IMR-90 (cell line): Measurements from ENCODE around the gene TEP1. TPM values are rescaled to one million over a fixed set of nuclear protein-coding genes. Genes with fewer than 3 reads are reported as not detected.

Source experiments
- ATAC-seq: fragments of 200-7000 bp; cut with Tn5 transposase; 2 replicates; pipeline ENCODE4 v1.9.1; 2020; ENCODE audit warnings: low read depth, mild to moderate bottlenecking, moderate library complexity
- BruUV-seq: library from RNA; stranded (reverse); fragments of 400-500 nt; replicated peaks from 2 replicates; lab custom pipeline; 2021; lab: Mats Ljungman, UMichigan
- CTCF ChIA-PET: fragments of 300-600 bp; formaldehyde crosslinking; extraction: SDS; loops from one replicate; lab custom pipeline; 2021; ENCODE audit warnings: antibody characterized with exemption; lab: Yijun Ruan, JAX
- POLR2A ChIA-PET: fragments of 300-600 bp; sonication (Branson Sonifier 250); formaldehyde crosslinking; loops from one replicate; lab custom pipeline; 2022; ENCODE audit warnings: antibody characterized with exemption; ENCODE audit not compliant: unreplicated experiment; lab: Charles Lee
- DNase-seq: peaks from one replicate; pipeline ENCODE4 v3.0.0; 2013
- H2AFZ ChIP-seq: replicated peaks from 2 replicates; pipeline ENCODE3; 2013; ENCODE audit warnings: low read length, mild to moderate bottlenecking; ENCODE audit not compliant: poor library complexity
- H2AK5ac ChIP-seq: 2 replicates; pipeline ENCODE4 v1.6.1; 2013; ENCODE audit warnings: low read depth, low read length, inconsistent platforms
- H2AK9ac ChIP-seq: replicated peaks from 2 replicates; pipeline ENCODE3; 2013; ENCODE audit warnings: mild to moderate bottlenecking, low read depth, low read length, moderate library complexity; ENCODE audit not compliant: poor library complexity
- H2BK120ac ChIP-seq: 2 replicates; pipeline ENCODE4 v1.6.1; 2013; ENCODE audit warnings: low read depth, low read length, inconsistent platforms
- H2BK15ac ChIP-seq: 3 replicates; pipeline ENCODE4 v1.6.1; 2013; ENCODE audit warnings: low read depth, low read length, inconsistent platforms
- H2BK20ac ChIP-seq: 2 replicates; pipeline ENCODE4 v1.6.1; 2013; ENCODE audit warnings: low read depth, mild to moderate bottlenecking, inconsistent platforms, low read length, moderate library complexity
- H2BK5ac ChIP-seq: 2 replicates; pipeline ENCODE4 v1.6.1; 2013; ENCODE audit warnings: mild to moderate bottlenecking, low read depth, low read length, inconsistent platforms; ENCODE audit not compliant: poor library complexity, severe bottlenecking
- H3K14ac ChIP-seq: replicated peaks from 2 replicates; pipeline ENCODE4 v1.6.1; 2013; ENCODE audit warnings: low read depth, low read length, inconsistent platforms
- H3K18ac ChIP-seq: 2 replicates; pipeline ENCODE4 v1.6.1; 2013; ENCODE audit warnings: low read depth, low read length, control low read depth
- H3K23ac ChIP-seq: 2 replicates; pipeline ENCODE4 v1.6.1; 2013; ENCODE audit warnings: low read depth, low read length, inconsistent platforms
- H3K27ac ChIP-seq: 2 replicates; pipeline ENCODE4 v1.5.1; 2013; ENCODE audit warnings: mild to moderate bottlenecking, control low read depth, low read length; ENCODE audit not compliant: insufficient read depth
- H3K27me3 ChIP-seq: 2 replicates; pipeline ENCODE4 v1.6.1; 2013; ENCODE audit warnings: low read length; ENCODE audit not compliant: control insufficient read depth, insufficient read depth
- H3K36me3 ChIP-seq: 2 replicates; pipeline ENCODE4 v1.6.1; 2013; ENCODE audit warnings: low read length, mixed read lengths; ENCODE audit not compliant: control insufficient read depth, insufficient read depth
- H3K4ac ChIP-seq: 2 replicates; pipeline ENCODE4 v1.6.1; 2013; ENCODE audit warnings: low read depth, low read length, inconsistent platforms
- H3K4me1 ChIP-seq: 2 replicates; pipeline ENCODE4 v1.6.1; 2013; ENCODE audit warnings: low read length, mixed read lengths; ENCODE audit not compliant: control insufficient read depth, insufficient read depth
- H3K4me2 ChIP-seq: 2 replicates; pipeline ENCODE4 v1.6.1; 2013; ENCODE audit warnings: low read depth, mild to moderate bottlenecking, control low read depth, low read length, moderate library complexity
- H3K4me3 ChIP-seq: 2 replicates; pipeline ENCODE4 v1.5.1; 2013; ENCODE audit warnings: low read depth, mild to moderate bottlenecking, control low read depth, low read length, moderate library complexity; ENCODE audit not compliant: insufficient read depth
- H3K56ac ChIP-seq: 2 replicates; pipeline ENCODE4 v1.6.1; 2013; ENCODE audit warnings: low read length, inconsistent platforms; ENCODE audit not compliant: insufficient read depth; ENCODE audit errors: extremely low read depth
- H3K79me1 ChIP-seq, 2 experiments: 2 replicates each; pipeline ENCODE4 v1.6.1; 2013; ENCODE audit warnings: low read length in 2 of 2, inconsistent platforms in 1 of 2, low read depth in 1 of 2
- H3K9ac ChIP-seq: 2 replicates; pipeline ENCODE4 v1.6.1; 2013; ENCODE audit warnings: low read depth, low read length, control low read depth
- H3K9me1 ChIP-seq: 2 replicates; pipeline ENCODE4 v1.6.1; 2013; ENCODE audit warnings: low read length, inconsistent platforms; ENCODE audit not compliant: insufficient read depth
- H3K9me3 ChIP-seq: 2 replicates; pipeline ENCODE4 v1.6.1; 2013; ENCODE audit warnings: low read length; ENCODE audit not compliant: control insufficient read depth, insufficient read depth
- H4K20me1 ChIP-seq: 2 replicates; pipeline ENCODE4 v1.6.1; 2013; ENCODE audit warnings: low read length, inconsistent platforms; ENCODE audit not compliant: insufficient read depth
- H4K5ac ChIP-seq: 2 replicates; pipeline ENCODE4 v1.6.1; 2013; ENCODE audit warnings: mild to moderate bottlenecking, low read depth, low read length, control low read depth
- H4K8ac ChIP-seq, 2 experiments: 2 replicates each; pipeline ENCODE4 v1.6.1; 2013; ENCODE audit warnings: low read depth in 2 of 2, low read length in 2 of 2, control low read depth in 1 of 2, inconsistent platforms in 1 of 2
- H4K91ac ChIP-seq: 2 replicates; pipeline ENCODE4 v1.6.1; 2013; ENCODE audit warnings: low read depth, low read length, inconsistent platforms; ENCODE audit not compliant: insufficient read depth
- BHLHE40 ChIP-seq: fragments of 150-350 bp; IDR thresholded peaks from 2 replicates; pipeline ENCODE4 v1.6.1; 2016; ENCODE audit warnings: mild to moderate bottlenecking, low read depth, low read length
- CEBPB ChIP-seq: IDR thresholded peaks from 2 replicates; pipeline ENCODE4 v1.6.1; 2012; ENCODE audit warnings: low read depth, low read length, improper control_type of control experiment
- CHD1 ChIP-seq: IDR thresholded peaks from 2 replicates; pipeline ENCODE4 v1.6.1; 2012; ENCODE audit warnings: low read depth, low read length, improper control_type of control experiment
- NFE2L2 ChIP-seq: fragments of 150-350 bp; IDR thresholded peaks from 2 replicates; pipeline ENCODE4 v1.6.1; 2016; ENCODE audit warnings: low read depth, mild to moderate bottlenecking, low read length
- SMC3 ChIP-seq: fragments of 150-350 bp; IDR thresholded peaks from 2 replicates; pipeline ENCODE4 v1.6.1; 2016; ENCODE audit warnings: low read depth, mild to moderate bottlenecking, antibody characterized with exemption, low read length, moderate library complexity
- WGBS, 2 experiments: methylation state at CpG; one replicate each; pipeline versions ENCODE4 v1.1.5 to v1.1.7; 2013; ENCODE audit warnings: missing lambda C conversion rate in 2 of 2; ENCODE audit not compliant: insufficient read length in 1 of 2; ENCODE audit errors: extremely low coverage in 2 of 2; 5-methylcytosine and 5-hydroxymethylcytosine counted together
- dilution Hi-C: fragments of 300-500 bp; cut with HindIII; formaldehyde crosslinking; loops from one replicate; pipeline ENCODE4 v1.14.3; 2018; ENCODE audit warnings: low sequenced_read_pairs; ENCODE audit not compliant: unreplicated experiment
- in situ Hi-C: fragments of 300-500 bp; cut with MboI; formaldehyde crosslinking; loops from 3 replicates; pipeline ENCODE4 v1.14.3; 2019; ENCODE audit warnings: low sequenced_read_pairs, inconsistent platforms, mixed read lengths
- intact Hi-C: fragments of 100-400 bp; cut with micrococcal nuclease; formaldehyde crosslinking; loops from 2 replicates; pipeline ENCODE4 v1.10.0; 2022
- polyA plus RNA-seq, 3 experiments: library from polyadenylated mRNA; depleted of rRNA; stranded (reverse); fragments of >200 nt; gene quantifications; 2 replicates each; pipeline ENCODE4 v1.2.3, GENCODE V29; 2012; ENCODE audit warnings: low replicate concordance in 1 of 3
- total RNA-seq: library from RNA; depleted of rRNA; stranded (reverse); fragments of >200 nt; gene quantifications from 2 replicates; pipeline ENCODE4 v1.2.3, GENCODE V29; 2012
- TF ChIP-seq, protein P1 (sequence below): fragments of 150-350 bp; IDR thresholded peaks from 2 replicates; pipeline ENCODE4 v1.6.1; 2016; ENCODE audit warnings: low read depth, mild to moderate bottlenecking, low read length, moderate library complexity, borderline replicate concordance
- TF ChIP-seq, protein P2 (sequence below): fragments of 150-350 bp; IDR thresholded peaks from 2 replicates; pipeline ENCODE4 v1.6.1; 2017; ENCODE audit warnings: mild to moderate bottlenecking, antibody characterized with exemption, low read length, low read depth

The TEP1 gene
- total and polyA plus RNA-seq, 2 of the 4 experiments (the other 2 are of a cell fraction), result 10.7 to 12.4 TPM

DNA sequence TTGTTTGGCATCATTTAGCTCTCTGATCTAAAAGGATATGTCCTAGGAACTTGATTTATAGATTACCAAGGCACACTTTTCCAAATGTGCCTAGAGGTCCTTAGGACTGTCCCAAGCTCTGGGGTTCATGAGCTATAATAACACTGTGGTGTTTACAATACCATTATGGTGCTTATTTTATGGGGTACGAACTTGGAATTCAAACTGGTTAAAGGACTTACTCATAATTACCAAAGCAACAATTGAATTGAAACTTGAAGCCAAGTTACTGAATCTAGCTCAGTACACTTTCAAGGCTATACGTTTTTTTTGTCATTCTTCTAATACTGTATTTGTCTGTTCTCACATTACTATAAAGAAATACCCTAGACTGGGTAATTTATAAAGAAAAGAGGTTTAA lies 9.6 kb upstream of the TEP1 start:
- H4K8ac ChIP-seq, result no peak overlapping the region
- dilution Hi-C loops, result no loop called here
- no peak overlapping the region for H2AK5ac ChIP-seq
- H4K20me1 ChIP-seq, result no peaks in the 10 kb centered on the region
- no peaks in the 10 kb centered on the region for H3K9me1 ChIP-seq
- CTCF ChIA-PET, result no interaction called here
- DNase-seq (no peak), ATAC-seq (no peak)
- no peaks in the 10 kb centered on the region for H3K36me3 ChIP-seq
- POLR2A ChIA-PET, result no interaction called here
- H2AFZ ChIP-seq, result no peak overlapping the region
- H3K18ac ChIP-seq, result no peak overlapping the region
- no peak overlapping the region for H2AK9ac ChIP-seq
- no peak overlapping the region for H3K9ac ChIP-seq
- TF ChIP-seq CEBPB (no peak), BHLHE40 (no peak), CHD1 (no peak), NFE2L2 (no peak), SMC3 (no peak)
- TF ChIP-seq, protein P1, sequence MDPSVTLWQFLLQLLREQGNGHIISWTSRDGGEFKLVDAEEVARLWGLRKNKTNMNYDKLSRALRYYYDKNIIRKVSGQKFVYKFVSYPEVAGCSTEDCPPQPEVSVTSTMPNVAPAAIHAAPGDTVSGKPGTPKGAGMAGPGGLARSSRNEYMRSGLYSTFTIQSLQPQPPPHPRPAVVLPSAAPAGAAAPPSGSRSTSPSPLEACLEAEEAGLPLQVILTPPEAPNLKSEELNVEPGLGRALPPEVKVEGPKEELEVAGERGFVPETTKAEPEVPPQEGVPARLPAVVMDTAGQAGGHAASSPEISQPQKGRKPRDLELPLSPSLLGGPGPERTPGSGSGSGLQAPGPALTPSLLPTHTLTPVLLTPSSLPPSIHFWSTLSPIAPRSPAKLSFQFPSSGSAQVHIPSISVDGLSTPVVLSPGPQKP, result no peak
- TF ChIP-seq, protein P2, sequence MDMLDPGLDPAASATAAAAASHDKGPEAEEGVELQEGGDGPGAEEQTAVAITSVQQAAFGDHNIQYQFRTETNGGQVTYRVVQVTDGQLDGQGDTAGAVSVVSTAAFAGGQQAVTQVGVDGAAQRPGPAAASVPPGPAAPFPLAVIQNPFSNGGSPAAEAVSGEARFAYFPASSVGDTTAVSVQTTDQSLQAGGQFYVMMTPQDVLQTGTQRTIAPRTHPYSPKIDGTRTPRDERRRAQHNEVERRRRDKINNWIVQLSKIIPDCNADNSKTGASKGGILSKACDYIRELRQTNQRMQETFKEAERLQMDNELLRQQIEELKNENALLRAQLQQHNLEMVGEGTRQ, result no peak
- no peaks in the 10 kb centered on the region for H3K9me3 ChIP-seq
- no peak overlapping the region for H3K14ac ChIP-seq
- in situ Hi-C loops, result no loop called here
- H3K56ac ChIP-seq, result no peak overlapping the region
- H3K4me1 ChIP-seq, result 0 out of 2 replicates have a peak, but pooled peaks cover 2% of the 10 kb centered on the region
- intact Hi-C loops, result no loop called here
- H2BK120ac ChIP-seq, result no peak overlapping the region
- H3K27ac ChIP-seq, result no peak overlapping the region
- H3K4me2 ChIP-seq, result no peak overlapping the region
- no CpG with 5 or more reads among the region's 2 CpGs for WGBS, 2 experiments
- no peak overlapping the region for H3K4ac ChIP-seq
- H2BK20ac ChIP-seq, result no peak overlapping the region
- H3K27me3 ChIP-seq, result peaks cover 3% of the 10 kb centered on the region
- no peak overlapping the region for H4K5ac ChIP-seq
- no peak overlapping the region for H4K91ac ChIP-seq
- H3K4me3 ChIP-seq, result no peak overlapping the region
- BruUV-seq, result no TSS peak
- H3K23ac ChIP-seq, result no peak overlapping the region
- no peaks in the 10 kb centered on the region for H3K79me1 ChIP-seq
- H2BK15ac ChIP-seq, result no peak overlapping the region
- no peak overlapping the region for H2BK5ac ChIP-seq
